PC-9 (cell line): Measurements from ENCODE around the gene CHD8.

ENCODE experiments used
- EZH2 ChIP-seq: fragments of 200-600 bp; sonication (generic); IDR thresholded peaks from 2 replicates; pipeline ENCODE4 v1.8.0; 2017; ENCODE audit warnings: antibody characterized with exemption, low read depth
- TF ChIP-seq, protein P1 (sequence below): fragments of 200-600 bp; sonication (generic); conservative IDR thresholded peaks from 2 replicates; pipeline ENCODE4 v1.6.1; 2017; ENCODE audit warnings: mixed run types, antibody characterized with exemption, mild to moderate bottlenecking, moderate library complexity

DNA sequence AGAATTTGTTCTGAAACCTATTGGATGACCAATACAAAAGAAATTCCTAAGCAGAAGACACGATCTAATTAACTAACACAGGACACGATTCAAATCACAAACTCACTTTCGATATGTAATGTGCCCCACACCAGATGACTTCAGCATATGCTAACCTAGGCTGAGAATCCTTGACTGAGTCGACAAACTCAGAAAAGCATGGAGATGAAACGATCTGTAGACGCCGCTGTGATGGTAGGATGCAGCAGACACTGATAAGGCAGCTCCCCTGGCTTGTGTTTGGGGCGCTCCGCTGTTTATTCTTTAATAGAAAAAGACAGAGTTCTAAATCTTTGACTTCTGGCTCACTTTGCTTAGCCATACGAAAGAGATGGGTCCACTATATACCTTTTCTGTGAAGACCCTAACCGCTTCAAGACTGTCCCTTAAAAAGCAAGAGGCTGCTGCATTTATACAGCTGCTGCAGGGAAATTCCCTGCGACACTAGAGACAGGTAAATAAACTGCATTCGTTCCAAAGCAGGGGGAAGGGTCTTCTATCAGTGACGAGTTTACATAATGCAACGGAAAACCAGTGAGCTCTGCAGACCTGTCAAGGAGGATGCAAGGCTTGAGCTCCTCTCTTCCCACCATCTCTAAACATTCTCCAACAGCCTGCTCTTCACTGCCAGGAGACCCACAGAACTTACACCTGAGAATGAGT lies 929 bp downstream of the CHD8 start:
- TF ChIP-seq, protein P1, sequence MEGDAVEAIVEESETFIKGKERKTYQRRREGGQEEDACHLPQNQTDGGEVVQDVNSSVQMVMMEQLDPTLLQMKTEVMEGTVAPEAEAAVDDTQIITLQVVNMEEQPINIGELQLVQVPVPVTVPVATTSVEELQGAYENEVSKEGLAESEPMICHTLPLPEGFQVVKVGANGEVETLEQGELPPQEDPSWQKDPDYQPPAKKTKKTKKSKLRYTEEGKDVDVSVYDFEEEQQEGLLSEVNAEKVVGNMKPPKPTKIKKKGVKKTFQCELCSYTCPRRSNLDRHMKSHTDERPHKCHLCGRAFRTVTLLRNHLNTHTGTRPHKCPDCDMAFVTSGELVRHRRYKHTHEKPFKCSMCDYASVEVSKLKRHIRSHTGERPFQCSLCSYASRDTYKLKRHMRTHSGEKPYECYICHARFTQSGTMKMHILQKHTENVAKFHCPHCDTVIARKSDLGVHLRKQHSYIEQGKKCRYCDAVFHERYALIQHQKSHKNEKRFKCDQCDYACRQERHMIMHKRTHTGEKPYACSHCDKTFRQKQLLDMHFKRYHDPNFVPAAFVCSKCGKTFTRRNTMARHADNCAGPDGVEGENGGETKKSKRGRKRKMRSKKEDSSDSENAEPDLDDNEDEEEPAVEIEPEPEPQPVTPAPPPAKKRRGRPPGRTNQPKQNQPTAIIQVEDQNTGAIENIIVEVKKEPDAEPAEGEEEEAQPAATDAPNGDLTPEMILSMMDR, result no peak
- TF ChIP-seq EZH2, result no peak
